Measurements from ENCODE around the gene APOL6.

- TF ChIP-seq CTCF (IDR thresholded peaks at IDR 0.05; ENCODE audit: poor library complexity) = no peak
- no peak for TF ChIP-seq EZH2 (IDR thresholded peaks at IDR 0.05; ENCODE audit: borderline replicate concordance)
These were observed 41.3 kb upstream of the APOL6 start for GRCh38 chr22:35606916-35607315.
